Measurements from ENCODE around the gene TMEM178A.

Gene TMEM178A

GRCh38 chr2:39741871-39742270 is 76.2 kb downstream of the TMEM178A start:
- no peak for ATAC-seq (ENCODE audit: insufficient read depth, low read depth)
- Histone ChIP-seq H3K9ac (ENCODE audit: low read depth, low read length) (no peak overlapping the region), H3K79me2 (ENCODE audit: insufficient read depth, low read length) (no peaks in the 10 kb centered on the region), H3K27ac (ENCODE audit: low read length) (no peak overlapping the region), H3K4me2 (ENCODE audit: insufficient read depth, low read length) (no peak overlapping the region), H3K36me3 (ENCODE audit: insufficient read depth, low read length) (peaks cover 59% of the 10 kb centered on the region), H4K20me1 (ENCODE audit: insufficient read depth, low read length) (no peaks in the 10 kb centered on the region), H3K27me3 (ENCODE audit: insufficient read depth, low read length, poor library complexity) (no peaks in the 10 kb centered on the region), H3K4me3 (ENCODE audit: low read depth in 1 of 2, low read length in 2 of 2) (no peak overlapping the region), H3K4me1 (ENCODE audit: insufficient read depth, low read length) (no peaks in the 10 kb centered on the region), H3K9me3 (ENCODE audit: insufficient read depth, low read length, severe bottlenecking) (no peaks in the 10 kb centered on the region), H2AFZ (ENCODE audit: low read depth, low read length) (no peak overlapping the region)
- no peak for DNase-seq
- TF ChIP-seq CTCF (IDR thresholded peaks at IDR 0.05; ENCODE audit: borderline replicate concordance, extremely low read depth, low read length, poor library complexity, severe bottlenecking) = no peak
- TF ChIP-seq EZH2 (IDR thresholded peaks at IDR 0.05; ENCODE audit: borderline replicate concordance, low read depth, low read length, severe bottlenecking) = no peak

GRCh38 chr2:39743269-39743776 is 77.6 kb downstream of the TMEM178A start:
- TF ChIP-seq EZH2 (IDR thresholded peaks at IDR 0.05; ENCODE audit: borderline replicate concordance, low read depth, low read length, severe bottlenecking) (no peak), CTCF (IDR thresholded peaks at IDR 0.05; ENCODE audit: borderline replicate concordance, extremely low read depth, low read length, poor library complexity, severe bottlenecking) (no peak)
- peaks cover 47% of the 10 kb centered on the region for H3K36me3 ChIP-seq (ENCODE audit: insufficient read depth, low read length)
- DNase-seq (no peak), ATAC-seq (ENCODE audit: insufficient read depth, low read depth) (no peak)
- no peak overlapping the region for H3K4me2 ChIP-seq (ENCODE audit: insufficient read depth, low read length)
- no peaks in the 10 kb centered on the region for H3K79me2 ChIP-seq (ENCODE audit: insufficient read depth, low read length)
- no peaks in the 10 kb centered on the region for H3K27me3 ChIP-seq (ENCODE audit: insufficient read depth, low read length, poor library complexity)
- H3K9me3 ChIP-seq (ENCODE audit: insufficient read depth, low read length, severe bottlenecking) = no peaks in the 10 kb centered on the region
- H2AFZ ChIP-seq (ENCODE audit: low read depth, low read length) = no peak overlapping the region
- no peak overlapping the region for H3K9ac ChIP-seq (ENCODE audit: low read depth, low read length)
- H3K27ac ChIP-seq (ENCODE audit: low read length) = no peak overlapping the region
- no peaks in the 10 kb centered on the region for H3K4me1 ChIP-seq (ENCODE audit: insufficient read depth, low read length)
- H3K4me3 ChIP-seq (ENCODE audit: low read depth in 1 of 2, low read length in 2 of 2) = no peak overlapping the region
- H4K20me1 ChIP-seq (ENCODE audit: insufficient read depth, low read length) = no peaks in the 10 kb centered on the region

- no peak for TF ChIP-seq CTCF (IDR thresholded peaks at IDR 0.05; ENCODE audit: borderline replicate concordance, extremely low read depth, low read length, poor library complexity, severe bottlenecking)
- TF ChIP-seq EZH2 (IDR thresholded peaks at IDR 0.05; ENCODE audit: borderline replicate concordance, low read depth, low read length, severe bottlenecking) = no peak
Measured at GRCh38 chr2:39755466-39755865, 89.7 kb downstream of the TMEM178A start.

GRCh38 chr2:39757156-39757555 is 91.4 kb downstream of the TMEM178A start:
- H2AFZ ChIP-seq (ENCODE audit: low read depth, low read length) = no peak overlapping the region

More at GRCh38 chr2:39755466-39755865, 89.7 kb downstream of the TMEM178A start:
- ATAC-seq (ENCODE audit: insufficient read depth, low read depth) (no peak), DNase-seq (no peak)
- H2AFZ ChIP-seq (ENCODE audit: low read depth, low read length) = no peak overlapping the region
- H3K4me1 ChIP-seq (ENCODE audit: insufficient read depth, low read length) = no peaks in the 10 kb centered on the region
- H4K20me1 ChIP-seq (ENCODE audit: insufficient read depth, low read length) = no peaks in the 10 kb centered on the region
- no peaks in the 10 kb centered on the region for H3K27me3 ChIP-seq (ENCODE audit: insufficient read depth, low read length, poor library complexity)
- no peak overlapping the region for H3K9ac ChIP-seq (ENCODE audit: low read depth, low read length)
- no peak overlapping the region for H3K27ac ChIP-seq (ENCODE audit: low read length)
- no peaks in the 10 kb centered on the region for H3K9me3 ChIP-seq (ENCODE audit: insufficient read depth, low read length, severe bottlenecking)
- no peak overlapping the region for H3K4me2 ChIP-seq (ENCODE audit: insufficient read depth, low read length)
- H3K79me2 ChIP-seq (ENCODE audit: insufficient read depth, low read length) = no peaks in the 10 kb centered on the region
- no peak overlapping the region for H3K4me3 ChIP-seq (ENCODE audit: low read depth in 1 of 2, low read length in 2 of 2)
- peaks cover 57% of the 10 kb centered on the region for H3K36me3 ChIP-seq (ENCODE audit: insufficient read depth, low read length)

More at GRCh38 chr2:39757156-39757555, 91.4 kb downstream of the TMEM178A start:
- H3K4me3 ChIP-seq (ENCODE audit: low read depth in 1 of 2, low read length in 2 of 2) = no peak overlapping the region
- H3K27ac ChIP-seq (ENCODE audit: low read length) = no peak overlapping the region
- no peaks in the 10 kb centered on the region for H3K79me2 ChIP-seq (ENCODE audit: insufficient read depth, low read length)
- no peaks in the 10 kb centered on the region for H3K9me3 ChIP-seq (ENCODE audit: insufficient read depth, low read length, severe bottlenecking)
- H3K9ac ChIP-seq (ENCODE audit: low read depth, low read length) = no peak overlapping the region
- peaks cover 56% of the 10 kb centered on the region for H3K36me3 ChIP-seq (ENCODE audit: insufficient read depth, low read length)
- no peak overlapping the region for H3K4me2 ChIP-seq (ENCODE audit: insufficient read depth, low read length)
- DNase-seq = no peak
- TF ChIP-seq CTCF (IDR thresholded peaks at IDR 0.05; ENCODE audit: borderline replicate concordance, extremely low read depth, low read length, poor library complexity, severe bottlenecking) (no peak), EZH2 (IDR thresholded peaks at IDR 0.05; ENCODE audit: borderline replicate concordance, low read depth, low read length, severe bottlenecking) (no peak)
- H3K27me3 ChIP-seq (ENCODE audit: insufficient read depth, low read length, poor library complexity) = no peaks in the 10 kb centered on the region
- no peak for ATAC-seq (ENCODE audit: insufficient read depth, low read depth)
- no peaks in the 10 kb centered on the region for H3K4me1 ChIP-seq (ENCODE audit: insufficient read depth, low read length)
- H4K20me1 ChIP-seq (ENCODE audit: insufficient read depth, low read length) = no peaks in the 10 kb centered on the region
